ENCODE data around the gene LAMC2. TPM values are rescaled to one million over a fixed set of nuclear protein-coding genes. Genes with fewer than 3 reads are reported as not detected.
A peak's percentile ranks its signal among the peaks of the same experiment; 100 is the strongest.

LAMC2 gene
- total and polyA plus RNA-seq, 9 of the 15 experiments (the other 6 are each of a cell fraction or from before 2014, with no cell fraction given), result 0.02 to 0.03 TPM; not detected in 7

DNA sequence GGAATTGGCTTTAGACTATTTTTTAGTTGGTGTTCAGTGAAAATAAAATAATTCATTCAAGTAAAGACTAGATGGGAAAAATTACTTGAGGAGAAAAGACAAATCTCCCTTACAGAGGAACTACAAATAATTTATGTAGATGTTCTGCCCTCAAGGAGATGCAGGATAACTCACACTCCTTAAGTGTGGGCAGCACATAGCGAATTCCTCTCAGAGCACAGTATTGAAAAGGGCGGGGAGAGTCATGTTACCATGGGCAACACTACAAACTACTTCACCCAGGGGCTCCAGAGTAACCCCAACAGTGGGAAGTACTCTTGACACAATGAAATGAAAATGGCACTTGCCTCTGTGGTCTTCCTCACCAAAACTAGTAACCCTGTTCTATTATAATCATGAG is 20.6 kb upstream of the LAMC2 start:
- TF ChIP-seq CBFA2T2 (conservative IDR thresholded peaks at IDR 0.05) (no peak), ZNF830 (CRISPR knock-in tag; IDR thresholded peaks at IDR 0.05) (no peak), RCOR1 (IDR thresholded peaks at IDR 0.05; ENCODE audit: borderline replicate concordance in 1 of 2, low read depth in 2 of 2, low read length in 2 of 2) (no peak), BDP1 (IDR thresholded peaks at IDR 0.05; ENCODE audit: insufficient read depth, insufficient read length) (no peak), HMG20B (CRISPR knock-in tag; IDR thresholded peaks at IDR 0.05) (no peak)
- TF ChIP-seq, protein P1, sequence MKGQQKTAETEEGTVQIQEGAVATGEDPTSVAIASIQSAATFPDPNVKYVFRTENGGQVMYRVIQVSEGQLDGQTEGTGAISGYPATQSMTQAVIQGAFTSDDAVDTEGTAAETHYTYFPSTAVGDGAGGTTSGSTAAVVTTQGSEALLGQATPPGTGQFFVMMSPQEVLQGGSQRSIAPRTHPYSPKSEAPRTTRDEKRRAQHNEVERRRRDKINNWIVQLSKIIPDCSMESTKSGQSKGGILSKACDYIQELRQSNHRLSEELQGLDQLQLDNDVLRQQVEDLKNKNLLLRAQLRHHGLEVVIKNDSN (CRISPR knock-in tag; IDR thresholded peaks at IDR 0.05), result no peak
- H4K20me1 ChIP-seq (replicated peaks; ENCODE audit: control insufficient read depth, insufficient read depth, low read length), result no peaks in the 10 kb centered on the region
- ChIA-PET POLR2A (no interaction called here), CTCF (ENCODE audit: low intra/inter-chr PET ratio) (no interaction called here)
- BruUV-seq (replicated peaks), result no TSS peak
- H3K9me3 ChIP-seq (replicated peaks; ENCODE audit: control insufficient read depth, insufficient read depth, low read depth, low read length), result no peaks in the 10 kb centered on the region
- 0% methylated on average over 2 of the region's 2 CpGs for WGBS (ENCODE audit: insufficient coverage, low coverage, missing lambda C conversion rate)
- no peaks in the 10 kb centered on the region for H3K9me1 ChIP-seq (ENCODE audit: control insufficient read depth, insufficient read depth, low read length)
- intact Hi-C loops (cut with micrococcal nuclease) (no loop called here), in situ Hi-C loops (cut with MboI) (no loop called here)
- H3K27me3 ChIP-seq (ENCODE audit: control insufficient read depth in 2 of 2, insufficient read depth in 2 of 2, low read length in 2 of 2), result peaks cover 3 to 6% of the 10 kb centered on the region in 2 experiments; a peak in 4 of 5 replicates
- ATAC-seq (no peak), DNase-seq (ENCODE audit: extremely low read depth in 1 of 4, low spot score in 3 of 4) (no peak), FAIRE-seq (peak; percentile 51)
- H3K36me3 ChIP-seq (ENCODE audit: control insufficient read depth, insufficient read depth, low read length), result no peaks in the 10 kb centered on the region
- H3K4me3 ChIP-seq, result no peak overlapping the region
- H3K4me2 ChIP-seq (ENCODE audit: insufficient read depth, low read length), result no peak overlapping the region
- H3K4me1 ChIP-seq (replicated peaks in 1 of 2; ENCODE audit: control insufficient read depth in 2 of 2, insufficient read depth in 2 of 2, low read length in 2 of 2), result peaks cover 0 to 1% of the 10 kb centered on the region in 2 experiments; a peak in 2 of 5 replicates
- H3K9ac ChIP-seq (ENCODE audit: insufficient read depth in 1 of 2, low read depth in 2 of 2, low read length in 2 of 2), result no peak overlapping the region
- no peak overlapping the region for H3K27ac ChIP-seq (ENCODE audit: extremely low read depth, low read depth, low read length)
- no peaks in the 10 kb centered on the region for H3K79me2 ChIP-seq (ENCODE audit: control insufficient read depth, insufficient read depth, low read length)
- no peak overlapping the region for H2AFZ ChIP-seq (ENCODE audit: low read depth, low read length)

DNA sequence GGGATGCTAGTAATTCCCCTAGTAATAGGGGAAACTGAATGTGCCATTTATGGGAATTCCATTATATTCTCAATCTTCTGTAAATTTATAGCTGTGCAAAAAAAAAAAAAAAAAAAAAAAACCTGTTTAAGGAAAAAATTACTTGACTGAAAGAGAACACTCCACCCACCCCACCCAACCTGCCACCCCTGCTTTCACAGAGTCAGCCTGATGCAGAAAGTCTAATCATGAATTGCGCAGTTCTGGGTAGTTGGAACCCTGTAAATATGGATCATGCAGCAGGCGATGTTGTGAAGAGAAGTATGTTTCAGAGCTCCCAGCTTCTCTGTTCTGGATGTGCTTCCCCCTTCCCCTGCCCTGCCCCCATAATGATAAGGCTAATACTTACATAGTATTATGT is 19.6 kb upstream of the LAMC2 start:
- H3K79me2 ChIP-seq (ENCODE audit: control insufficient read depth, insufficient read depth, low read length), result no peaks in the 10 kb centered on the region
- FAIRE-seq (no peak), ATAC-seq (no peak), DNase-seq (ENCODE audit: extremely low read depth in 1 of 4, low spot score in 3 of 4) (no peak)
- peaks cover 0 to 3% of the 10 kb centered on the region in 2 experiments; a peak in 2 of 5 replicates for H3K27me3 ChIP-seq (ENCODE audit: control insufficient read depth in 2 of 2, insufficient read depth in 2 of 2, low read length in 2 of 2)
- no peak overlapping the region for H3K4me2 ChIP-seq (ENCODE audit: insufficient read depth, low read length)
- ChIA-PET CTCF (ENCODE audit: low intra/inter-chr PET ratio) (no interaction called here), POLR2A (no interaction called here)
- H3K27ac ChIP-seq (ENCODE audit: extremely low read depth, low read depth, low read length), result no peak overlapping the region
- 0% methylated on average over 2 of the region's 2 CpGs for WGBS (ENCODE audit: insufficient coverage, low coverage, missing lambda C conversion rate)
- no peaks in the 10 kb centered on the region for H3K4me1 ChIP-seq (replicated peaks in 1 of 2; ENCODE audit: control insufficient read depth in 2 of 2, insufficient read depth in 2 of 2, low read length in 2 of 2)
- no TSS peak for BruUV-seq (replicated peaks)
- no peak overlapping the region for H2AFZ ChIP-seq (ENCODE audit: low read depth, low read length)
- no peaks in the 10 kb centered on the region for H3K9me3 ChIP-seq (replicated peaks; ENCODE audit: control insufficient read depth, insufficient read depth, low read depth, low read length)
- H4K20me1 ChIP-seq (replicated peaks; ENCODE audit: control insufficient read depth, insufficient read depth, low read length), result no peaks in the 10 kb centered on the region
- no peak overlapping the region for H3K9ac ChIP-seq (ENCODE audit: insufficient read depth in 1 of 2, low read depth in 2 of 2, low read length in 2 of 2)
- no peaks in the 10 kb centered on the region for H3K9me1 ChIP-seq (ENCODE audit: control insufficient read depth, insufficient read depth, low read length)
- in situ Hi-C loops (cut with MboI), result no loop called here
- no peaks in the 10 kb centered on the region for H3K36me3 ChIP-seq (ENCODE audit: control insufficient read depth, insufficient read depth, low read length)
- no peak overlapping the region for H3K4me3 ChIP-seq
- intact Hi-C loops (cut with micrococcal nuclease), result no loop called here
- TF ChIP-seq, protein P2, sequence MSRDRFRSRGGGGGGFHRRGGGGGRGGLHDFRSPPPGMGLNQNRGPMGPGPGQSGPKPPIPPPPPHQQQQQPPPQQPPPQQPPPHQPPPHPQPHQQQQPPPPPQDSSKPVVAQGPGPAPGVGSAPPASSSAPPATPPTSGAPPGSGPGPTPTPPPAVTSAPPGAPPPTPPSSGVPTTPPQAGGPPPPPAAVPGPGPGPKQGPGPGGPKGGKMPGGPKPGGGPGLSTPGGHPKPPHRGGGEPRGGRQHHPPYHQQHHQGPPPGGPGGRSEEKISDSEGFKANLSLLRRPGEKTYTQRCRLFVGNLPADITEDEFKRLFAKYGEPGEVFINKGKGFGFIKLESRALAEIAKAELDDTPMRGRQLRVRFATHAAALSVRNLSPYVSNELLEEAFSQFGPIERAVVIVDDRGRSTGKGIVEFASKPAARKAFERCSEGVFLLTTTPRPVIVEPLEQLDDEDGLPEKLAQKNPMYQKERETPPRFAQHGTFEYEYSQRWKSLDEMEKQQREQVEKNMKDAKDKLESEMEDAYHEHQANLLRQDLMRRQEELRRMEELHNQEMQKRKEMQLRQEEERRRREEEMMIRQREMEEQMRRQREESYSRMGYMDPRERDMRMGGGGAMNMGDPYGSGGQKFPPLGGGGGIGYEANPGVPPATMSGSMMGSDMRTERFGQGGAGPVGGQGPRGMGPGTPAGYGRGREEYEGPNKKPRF (IDR thresholded peaks at IDR 0.05; ENCODE audit: low read depth, low read length), result no peak
- TF ChIP-seq DMBX1 (CRISPR knock-in tag; IDR thresholded peaks at IDR 0.05; ENCODE audit: borderline replicate concordance) (no peak), RNF2 (IDR thresholded peaks at IDR 0.05) (no peak), ADNP (tag; IDR thresholded peaks at IDR 0.05) (no peak)
- TF ChIP-seq, protein P3, sequence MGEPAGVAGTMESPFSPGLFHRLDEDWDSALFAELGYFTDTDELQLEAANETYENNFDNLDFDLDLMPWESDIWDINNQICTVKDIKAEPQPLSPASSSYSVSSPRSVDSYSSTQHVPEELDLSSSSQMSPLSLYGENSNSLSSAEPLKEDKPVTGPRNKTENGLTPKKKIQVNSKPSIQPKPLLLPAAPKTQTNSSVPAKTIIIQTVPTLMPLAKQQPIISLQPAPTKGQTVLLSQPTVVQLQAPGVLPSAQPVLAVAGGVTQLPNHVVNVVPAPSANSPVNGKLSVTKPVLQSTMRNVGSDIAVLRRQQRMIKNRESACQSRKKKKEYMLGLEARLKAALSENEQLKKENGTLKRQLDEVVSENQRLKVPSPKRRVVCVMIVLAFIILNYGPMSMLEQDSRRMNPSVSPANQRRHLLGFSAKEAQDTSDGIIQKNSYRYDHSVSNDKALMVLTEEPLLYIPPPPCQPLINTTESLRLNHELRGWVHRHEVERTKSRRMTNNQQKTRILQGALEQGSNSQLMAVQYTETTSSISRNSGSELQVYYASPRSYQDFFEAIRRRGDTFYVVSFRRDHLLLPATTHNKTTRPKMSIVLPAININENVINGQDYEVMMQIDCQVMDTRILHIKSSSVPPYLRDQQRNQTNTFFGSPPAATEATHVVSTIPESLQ (CRISPR knock-in tag; IDR thresholded peaks at IDR 0.05), result no peak
